ENCODE results near the gene MOGAT3.

Gene MOGAT3

DNA sequence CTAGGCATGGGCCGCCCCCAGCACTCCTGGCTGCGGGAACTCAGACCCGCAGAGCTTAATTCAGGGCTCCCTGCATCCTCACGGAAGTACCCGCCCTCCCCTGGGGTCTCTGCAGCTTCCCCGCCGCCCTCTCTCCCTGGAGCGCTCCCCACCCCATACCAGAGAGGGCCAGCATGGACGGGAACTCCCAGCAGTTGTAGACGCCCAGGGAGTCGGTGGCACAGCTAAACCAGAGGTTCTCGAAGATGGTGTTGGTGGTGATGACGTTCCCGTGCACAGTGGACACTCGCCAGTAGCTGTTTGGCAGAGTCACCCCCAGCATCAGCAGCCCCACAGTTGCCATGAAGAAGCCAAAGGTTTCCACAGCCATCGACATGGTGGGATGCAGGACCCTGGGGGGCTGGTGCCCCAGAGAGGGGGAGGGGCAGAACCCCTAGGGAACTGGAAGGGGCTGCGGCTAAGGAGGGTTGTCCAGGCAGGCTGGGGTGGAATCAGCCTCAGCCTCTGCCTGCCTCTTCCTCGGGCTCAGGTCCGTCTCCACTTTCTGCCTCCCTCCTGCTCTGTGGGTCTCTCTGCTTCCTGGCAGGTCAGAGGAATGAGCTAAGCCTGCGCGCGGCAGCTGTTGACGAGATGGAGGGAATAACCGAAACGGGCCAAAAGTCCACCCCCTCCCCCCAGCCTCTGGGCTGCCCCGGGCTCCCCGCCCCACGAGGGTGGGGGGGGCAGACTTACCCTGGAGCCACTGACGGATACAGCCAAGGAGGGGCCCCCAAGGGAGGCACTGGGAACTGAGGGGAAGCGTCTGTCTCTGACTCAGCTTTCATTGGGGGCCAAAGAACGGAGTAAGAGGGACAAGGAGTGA is 36.6 kb upstream of the MOGAT3 start, which contains the start of gene CLDN15:
Gene CLDN15 (minus strand): TSS at position 597 of the 862 bp plus-strand sequence. CDS start 221 bp downstream, at position 376.
- no peak within 1 kb of the TSS for H3K4me2 ChIP-seq (ENCODE audit: low read length)
- H3K9me2 ChIP-seq (replicated peaks; ENCODE audit: control insufficient read depth, low read length): no peaks in the 10 kb centered on the region
- 0 out of 2 replicates have a peak, but pooled peaks cover 4% of the 10 kb centered on the region for H4K20me1 ChIP-seq (ENCODE audit: control insufficient read depth, insufficient read depth, low read depth, low read length)
- no peaks in the 10 kb centered on the region for H3K4me1 ChIP-seq (ENCODE audit: control insufficient read depth, low read length)
- no peaks in the 10 kb centered on the region for H3F3A ChIP-seq (ENCODE audit: control insufficient read depth, insufficient read depth)
- TF ChIP-seq, protein P1, sequence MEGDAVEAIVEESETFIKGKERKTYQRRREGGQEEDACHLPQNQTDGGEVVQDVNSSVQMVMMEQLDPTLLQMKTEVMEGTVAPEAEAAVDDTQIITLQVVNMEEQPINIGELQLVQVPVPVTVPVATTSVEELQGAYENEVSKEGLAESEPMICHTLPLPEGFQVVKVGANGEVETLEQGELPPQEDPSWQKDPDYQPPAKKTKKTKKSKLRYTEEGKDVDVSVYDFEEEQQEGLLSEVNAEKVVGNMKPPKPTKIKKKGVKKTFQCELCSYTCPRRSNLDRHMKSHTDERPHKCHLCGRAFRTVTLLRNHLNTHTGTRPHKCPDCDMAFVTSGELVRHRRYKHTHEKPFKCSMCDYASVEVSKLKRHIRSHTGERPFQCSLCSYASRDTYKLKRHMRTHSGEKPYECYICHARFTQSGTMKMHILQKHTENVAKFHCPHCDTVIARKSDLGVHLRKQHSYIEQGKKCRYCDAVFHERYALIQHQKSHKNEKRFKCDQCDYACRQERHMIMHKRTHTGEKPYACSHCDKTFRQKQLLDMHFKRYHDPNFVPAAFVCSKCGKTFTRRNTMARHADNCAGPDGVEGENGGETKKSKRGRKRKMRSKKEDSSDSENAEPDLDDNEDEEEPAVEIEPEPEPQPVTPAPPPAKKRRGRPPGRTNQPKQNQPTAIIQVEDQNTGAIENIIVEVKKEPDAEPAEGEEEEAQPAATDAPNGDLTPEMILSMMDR (IDR thresholded peaks at IDR 0.05; ENCODE audit: low read depth, low read length, poor library complexity, severe bottlenecking): no peak
- TF ChIP-seq EZH2phosphoT487 (IDR thresholded peaks at IDR 0.05; ENCODE audit: borderline replicate concordance, low read length): no peak
- H3K36me3 ChIP-seq (ENCODE audit: control insufficient read depth, low read length): peaks cover 51% of the 10 kb centered on the region
- H3K9me3 ChIP-seq (ENCODE audit: control insufficient read depth, insufficient read depth, low read length): no peaks in the 10 kb centered on the region
- H3K27ac ChIP-seq (ENCODE audit: low read depth, low read length): no peak within 1 kb of the TSS
- no peak within 1 kb of the TSS for H3K4me3 ChIP-seq (ENCODE audit: low read length)
- peaks cover 14% of the 10 kb centered on the region for H3K79me2 ChIP-seq (ENCODE audit: control insufficient read depth, low read length)
- no peaks in the 10 kb centered on the region for H3K27me3 ChIP-seq (ENCODE audit: control insufficient read depth, low read length)

DNA sequence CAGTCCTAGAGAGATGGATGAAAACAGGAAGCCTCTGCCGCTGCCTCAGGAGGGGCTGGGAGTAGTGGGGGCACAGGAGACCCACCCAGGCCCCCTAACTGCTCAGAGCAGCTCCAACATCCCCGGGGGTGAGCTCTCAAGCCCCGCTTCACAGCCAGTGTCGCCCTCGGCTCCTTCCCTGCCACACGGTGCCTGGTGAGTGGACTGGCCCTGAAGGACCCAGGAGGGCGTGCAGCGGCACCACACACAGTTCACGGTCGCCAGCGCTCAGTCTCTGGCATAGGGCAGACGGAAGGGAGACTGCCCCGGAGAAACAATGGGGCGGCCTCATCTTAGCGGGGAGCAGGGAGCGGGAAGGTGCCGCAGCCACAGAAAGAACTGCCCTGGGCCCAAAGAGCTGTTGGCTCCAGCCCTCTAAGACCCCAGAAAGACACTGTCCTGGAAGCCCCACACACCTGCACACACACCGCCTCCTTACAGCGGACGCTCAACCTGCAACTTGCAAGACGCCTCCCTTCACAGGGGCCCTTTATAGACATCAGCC is 35.5 kb upstream of the MOGAT3 start:
- H3K4me1 ChIP-seq (ENCODE audit: control insufficient read depth, low read length): no peaks in the 10 kb centered on the region
- H4K20me1 ChIP-seq (ENCODE audit: control insufficient read depth, insufficient read depth, low read depth, low read length): 0 out of 2 replicates have a peak, but pooled peaks cover 4% of the 10 kb centered on the region
- no peak for TF ChIP-seq EZH2phosphoT487 (IDR thresholded peaks at IDR 0.05; ENCODE audit: borderline replicate concordance, low read length)
- TF ChIP-seq, protein P1 (IDR thresholded peaks at IDR 0.05; ENCODE audit: low read depth, low read length, poor library complexity, severe bottlenecking): no peak

DNA sequence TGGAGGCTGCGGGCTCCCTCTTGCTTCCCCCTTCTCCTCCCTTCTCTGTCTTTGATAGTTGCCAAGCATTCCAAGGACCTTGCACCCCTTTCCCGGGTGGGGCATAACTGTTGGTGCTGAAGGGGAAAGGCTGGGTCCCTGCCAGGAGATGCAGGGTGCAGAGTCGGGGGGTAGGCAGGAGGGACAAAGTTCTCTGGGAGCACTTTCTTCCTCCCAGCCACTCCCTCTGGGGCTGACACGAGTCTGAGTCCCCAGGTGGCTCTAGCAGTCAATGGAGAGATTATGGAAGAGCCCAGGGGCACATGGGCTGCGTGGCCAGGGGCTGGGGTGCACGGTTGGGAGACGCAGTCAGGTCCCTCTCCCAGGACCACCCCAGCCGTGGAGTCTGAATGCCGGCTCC is 34.7 kb upstream of the MOGAT3 start:
- TF ChIP-seq, protein P1 (IDR thresholded peaks at IDR 0.05; ENCODE audit: low read depth, low read length, poor library complexity, severe bottlenecking): no peak
- H3K4me2 ChIP-seq (ENCODE audit: low read length): no peak overlapping the region
- no peaks in the 10 kb centered on the region for H3F3A ChIP-seq (ENCODE audit: control insufficient read depth, insufficient read depth)
- 0 out of 2 replicates have a peak, but pooled peaks cover 4% of the 10 kb centered on the region for H4K20me1 ChIP-seq (ENCODE audit: control insufficient read depth, insufficient read depth, low read depth, low read length)
- no peaks in the 10 kb centered on the region for H3K4me1 ChIP-seq (ENCODE audit: control insufficient read depth, low read length)
- peaks cover 40% of the 10 kb centered on the region for H3K36me3 ChIP-seq (ENCODE audit: control insufficient read depth, low read length)
- no peaks in the 10 kb centered on the region for H3K9me2 ChIP-seq (replicated peaks; ENCODE audit: control insufficient read depth, low read length)
- no peak overlapping the region for H3K27ac ChIP-seq (ENCODE audit: low read depth, low read length)
- no peaks in the 10 kb centered on the region for H3K27me3 ChIP-seq (ENCODE audit: control insufficient read depth, low read length)
- H3K4me3 ChIP-seq (ENCODE audit: low read length): no peak overlapping the region
- H3K9me3 ChIP-seq (ENCODE audit: control insufficient read depth, insufficient read depth, low read length): no peaks in the 10 kb centered on the region
- peaks cover under 1% of the 10 kb centered on the region; the same call in 1 of the 2 replicates for H3K79me2 ChIP-seq (ENCODE audit: control insufficient read depth, low read length)

More for the DNA sequence above, 35.5 kb upstream of the MOGAT3 start:
- H3K27me3 ChIP-seq (ENCODE audit: control insufficient read depth, low read length): no peaks in the 10 kb centered on the region
- H3K4me3 ChIP-seq (ENCODE audit: low read length): no peak overlapping the region
- peaks cover 6% of the 10 kb centered on the region; the same call in 1 of the 2 replicates for H3K79me2 ChIP-seq (ENCODE audit: control insufficient read depth, low read length)
- H3K27ac ChIP-seq (ENCODE audit: low read depth, low read length): no peak overlapping the region
- no peaks in the 10 kb centered on the region for H3K9me3 ChIP-seq (ENCODE audit: control insufficient read depth, insufficient read depth, low read length)
- peaks cover 45% of the 10 kb centered on the region for H3K36me3 ChIP-seq (ENCODE audit: control insufficient read depth, low read length)
- H3K9me2 ChIP-seq (replicated peaks; ENCODE audit: control insufficient read depth, low read length): no peaks in the 10 kb centered on the region
- H3K4me2 ChIP-seq (ENCODE audit: low read length): no peak overlapping the region
- H3F3A ChIP-seq (ENCODE audit: control insufficient read depth, insufficient read depth): no peaks in the 10 kb centered on the region

Measured in DOHH2 (cell line).